Germinal center (tissue), 1 donor: ENCODE data around the gene EPS8.

Experiments
- DNase-seq: peaks from one replicate; pipeline ENCODE4 v3.0.0; 2012; ENCODE audit warnings: mixed read lengths, low spot score

EPS8 gene

DNA sequence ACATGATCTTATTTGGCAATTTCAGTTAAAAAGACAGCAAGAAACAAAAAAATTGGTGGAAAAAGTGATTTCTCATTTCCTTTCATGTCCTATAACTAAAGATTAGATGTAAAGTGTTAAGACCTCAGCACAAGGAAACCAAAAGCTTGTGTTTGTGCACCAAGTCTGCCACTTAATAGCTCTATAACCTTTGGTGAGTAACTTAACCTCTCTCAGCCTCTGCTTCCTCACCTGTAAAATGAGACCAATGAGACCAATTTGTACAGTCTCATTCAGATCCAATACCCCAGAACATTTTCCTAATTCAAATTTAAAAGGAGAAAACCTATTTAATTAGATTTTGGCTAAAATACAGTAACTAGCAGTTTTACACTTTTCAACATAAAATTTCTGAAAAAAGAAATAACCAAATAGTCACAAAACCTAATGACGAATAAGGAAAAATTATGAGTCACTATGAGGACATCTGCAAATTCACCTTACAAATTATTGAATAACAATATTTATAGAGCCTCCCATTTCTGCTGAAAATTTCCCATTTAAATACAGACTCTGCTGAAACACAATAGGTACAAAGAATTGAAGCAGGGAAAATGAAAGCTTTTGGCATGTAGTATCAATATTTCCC lies 71.1 kb downstream of the EPS8 start:
- DNase-seq, result no peak

DNA sequence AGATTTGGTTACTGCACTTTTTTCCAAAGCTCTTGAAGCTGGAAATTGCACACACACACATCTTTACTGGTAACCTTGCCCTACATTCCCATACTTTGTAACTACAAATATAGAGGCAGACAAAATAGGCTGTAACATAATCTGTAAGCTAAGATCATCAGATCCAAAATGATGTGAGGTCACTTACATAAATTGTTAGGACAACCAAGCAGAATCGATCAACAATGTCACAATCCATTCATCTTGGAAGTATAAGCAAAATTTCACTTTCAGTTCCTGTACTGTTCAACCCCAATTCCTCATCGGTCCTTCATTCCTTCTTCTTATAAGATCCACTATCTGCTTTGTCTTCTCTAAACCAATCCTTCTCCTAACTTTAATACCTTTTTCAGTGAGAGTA lies 72.6 kb downstream of the EPS8 start:
- DNase-seq, result no peak

DNA sequence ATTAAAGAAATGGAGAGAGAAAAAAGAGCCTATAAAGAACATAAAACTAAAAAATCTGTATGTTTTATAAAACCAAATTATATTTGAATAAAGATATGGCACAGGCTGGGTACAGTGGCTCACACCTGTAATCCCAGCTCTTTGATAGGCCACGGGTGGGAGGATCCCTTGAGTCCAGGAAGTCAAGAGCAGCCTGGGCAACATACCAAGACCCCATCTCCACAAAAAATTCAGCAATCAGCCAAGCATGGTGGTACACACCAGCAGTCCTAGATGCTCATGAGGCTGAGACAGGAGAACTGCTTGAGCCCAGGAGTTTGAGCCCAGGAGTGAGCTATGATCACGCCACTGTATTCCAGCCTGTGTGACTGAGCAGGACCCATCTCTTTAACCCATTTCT lies 74.9 kb downstream of the EPS8 start:
- DNase-seq, result no peak

DNA sequence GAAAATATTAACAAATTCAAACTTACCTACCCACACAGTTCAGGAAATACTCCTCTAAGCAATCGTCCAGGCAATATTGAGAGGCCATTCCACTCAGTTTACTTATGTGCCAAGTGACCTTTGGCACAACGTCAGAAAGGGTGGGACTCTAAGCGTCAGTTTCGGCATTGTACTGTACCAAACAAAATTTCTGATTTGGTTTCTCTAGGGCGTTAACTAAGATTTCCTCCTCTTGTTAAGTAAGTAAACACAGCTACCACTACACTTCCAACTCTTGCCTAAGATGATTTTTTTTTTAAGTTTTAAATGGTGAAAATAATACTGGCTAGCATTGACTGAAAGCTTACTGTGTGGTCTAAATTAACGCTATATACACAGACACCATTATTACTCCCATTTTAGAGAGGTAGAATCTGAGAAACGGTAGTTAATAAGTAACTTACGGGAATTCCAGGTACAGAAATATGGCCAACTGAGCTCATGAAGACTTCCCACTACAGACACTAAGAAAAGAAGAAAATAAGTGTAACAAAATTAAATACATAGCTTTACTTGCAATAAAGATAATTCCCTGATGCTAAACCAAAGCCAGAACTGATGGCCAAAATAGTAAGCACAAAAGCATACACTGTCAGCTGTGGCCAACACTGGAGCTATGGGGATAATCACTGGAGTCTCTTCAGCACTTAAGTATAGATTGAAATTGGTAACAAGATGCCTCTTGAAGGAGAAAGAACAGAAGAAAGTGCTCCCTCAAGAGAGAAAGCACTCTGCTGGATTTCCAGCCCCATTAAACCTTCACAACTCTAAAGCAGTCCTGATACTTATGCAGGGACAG lies 76.1 kb downstream of the EPS8 start:
- DNase-seq, result no peak

- no peak for DNase-seq
These were observed 77.0 kb downstream of the EPS8 start for GRCh38 chr12:15712160-15712559.

GRCh38 chr12:15710860-15711510 lies 78.2 kb downstream of the EPS8 start:
- DNase-seq, result no peak

DNA sequence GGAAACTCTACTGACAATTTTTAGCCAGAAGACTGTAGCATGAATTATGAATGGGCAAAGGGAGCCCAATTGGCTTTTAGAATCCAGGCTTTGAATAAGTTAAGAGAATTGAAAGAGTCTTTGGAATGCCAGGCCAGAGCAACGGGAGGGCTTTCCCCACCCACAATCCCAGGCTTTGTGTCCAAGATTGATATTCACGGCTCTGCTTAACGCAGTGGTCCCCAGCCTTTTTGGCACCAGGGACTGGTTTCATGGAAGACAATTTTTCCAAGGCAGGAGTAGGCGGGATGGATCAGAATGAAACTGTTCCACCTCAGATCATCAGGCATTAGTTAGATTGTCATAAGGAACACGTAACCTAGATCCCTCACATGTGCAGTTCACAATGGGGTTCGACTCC lies 79.6 kb downstream of the EPS8 start:
- DNase-seq, result no peak

DNA sequence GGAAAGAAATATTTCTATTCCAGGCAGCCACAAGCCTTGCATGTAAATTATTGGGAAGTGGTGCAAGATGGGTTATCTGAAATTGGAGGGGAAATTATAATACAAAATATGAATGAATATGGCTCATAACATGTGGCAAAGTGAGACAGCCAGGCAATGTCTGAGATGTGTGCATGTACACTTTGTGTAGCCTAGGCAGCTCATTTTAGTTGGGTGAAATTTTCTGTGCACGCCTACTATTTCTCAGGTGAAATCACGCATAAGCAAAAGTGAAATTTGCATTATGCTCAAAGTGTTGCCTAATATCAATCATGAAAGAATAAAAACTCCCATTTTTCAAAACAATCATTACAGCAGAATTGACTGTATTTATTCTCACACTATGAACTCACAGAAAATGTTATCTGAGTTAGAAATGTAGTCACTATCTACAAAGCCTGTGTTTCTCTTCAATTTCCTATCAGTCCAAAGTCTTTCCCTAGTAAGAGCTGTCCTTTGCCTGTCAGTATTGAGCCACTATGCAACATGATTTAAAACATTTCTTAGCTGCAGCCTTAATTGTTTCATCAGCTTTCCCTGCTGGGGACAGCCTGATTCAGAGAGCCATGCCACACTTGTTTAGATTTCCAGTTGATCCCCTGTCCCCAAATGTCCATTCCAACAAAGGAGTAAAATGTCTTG lies 80.7 kb downstream of the EPS8 start:
- DNase-seq, result no peak

GRCh38 chr12:15707516-15708199 lies 81.5 kb downstream of the EPS8 start:
- DNase-seq, result no peak

DNA sequence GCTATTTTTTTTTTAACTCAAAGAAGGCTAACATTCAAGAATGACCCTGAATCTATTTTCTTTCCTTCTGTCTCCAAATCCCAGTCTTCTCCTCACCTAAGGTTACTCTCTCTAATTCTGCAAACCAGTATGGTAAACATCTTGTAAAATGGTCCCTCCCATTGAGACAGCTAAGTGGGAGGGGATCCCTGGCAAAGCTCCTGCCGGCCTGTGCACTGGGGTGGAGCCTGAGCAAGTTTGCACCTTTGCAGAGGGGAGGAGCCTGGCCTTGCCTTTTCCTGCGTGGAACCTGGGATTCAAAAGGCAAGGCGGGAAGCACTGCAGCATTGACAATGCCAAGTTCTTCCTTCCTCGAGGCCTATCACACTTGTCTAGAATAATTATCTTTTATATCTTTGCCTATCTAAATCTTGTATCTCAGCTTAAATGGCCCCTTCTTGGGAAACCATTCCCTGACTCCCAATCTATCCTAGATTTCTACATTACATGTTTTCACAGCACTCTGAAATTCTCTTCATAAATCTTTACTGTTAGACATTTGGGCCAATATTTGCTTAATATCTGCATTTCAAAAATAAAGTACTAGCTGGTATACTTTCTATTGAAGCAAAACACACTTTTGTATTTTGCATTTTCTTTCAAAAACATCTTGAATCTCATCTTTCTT lies 83.0 kb downstream of the EPS8 start:
- DNase-seq, result no peak

- DNase-seq, result no peak
These were observed 83.6 kb downstream of the EPS8 start for GRCh38 chr12:15705606-15706005.

DNA sequence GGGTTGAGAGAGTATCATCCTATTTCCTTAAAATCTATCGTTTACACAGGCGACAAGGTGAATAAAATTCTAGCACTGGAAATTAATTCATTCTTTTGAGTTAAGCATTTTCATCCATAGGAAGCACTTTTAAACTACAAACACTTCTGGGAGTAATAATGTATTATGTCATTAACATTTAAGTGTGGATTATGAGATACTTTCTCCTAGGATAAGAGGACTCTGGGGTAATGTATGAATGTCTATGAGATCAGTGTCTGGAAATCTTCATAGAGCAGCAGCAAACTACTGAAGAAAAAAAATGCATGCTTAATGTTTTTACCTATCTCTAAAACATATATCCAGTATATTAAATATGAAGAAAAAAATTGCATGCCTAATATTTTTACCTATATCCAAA lies 86.9 kb downstream of the EPS8 start:
- DNase-seq, result no peak

DNA sequence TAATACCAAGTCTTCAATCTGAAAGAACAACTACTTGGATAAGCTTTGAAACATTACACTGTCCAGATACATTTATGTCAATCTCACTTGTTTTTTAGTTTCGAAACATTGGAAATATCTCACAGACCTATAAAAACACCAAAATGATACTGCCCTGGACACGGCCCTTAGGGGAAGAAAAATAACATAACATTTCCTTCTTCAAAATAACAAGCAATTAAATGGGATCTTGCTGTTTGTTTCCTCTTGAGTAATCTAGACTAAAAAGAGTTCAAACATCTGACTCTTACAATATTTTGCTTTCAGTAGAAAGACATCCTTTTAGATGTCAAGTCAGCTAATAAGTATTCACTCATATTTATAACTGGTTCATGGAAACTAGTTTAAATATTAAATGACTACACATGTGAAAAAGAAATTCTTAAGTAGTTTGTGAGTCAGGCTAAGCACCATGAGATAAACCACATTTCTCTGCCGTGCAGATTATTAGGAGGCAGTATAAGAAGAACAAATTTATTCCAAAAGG lies 87.5 kb downstream of the EPS8 start:
- no peak for DNase-seq

- no peak for DNase-seq
These were observed 88.0 kb downstream of the EPS8 start for GRCh38 chr12:15701206-15701605.

DNA sequence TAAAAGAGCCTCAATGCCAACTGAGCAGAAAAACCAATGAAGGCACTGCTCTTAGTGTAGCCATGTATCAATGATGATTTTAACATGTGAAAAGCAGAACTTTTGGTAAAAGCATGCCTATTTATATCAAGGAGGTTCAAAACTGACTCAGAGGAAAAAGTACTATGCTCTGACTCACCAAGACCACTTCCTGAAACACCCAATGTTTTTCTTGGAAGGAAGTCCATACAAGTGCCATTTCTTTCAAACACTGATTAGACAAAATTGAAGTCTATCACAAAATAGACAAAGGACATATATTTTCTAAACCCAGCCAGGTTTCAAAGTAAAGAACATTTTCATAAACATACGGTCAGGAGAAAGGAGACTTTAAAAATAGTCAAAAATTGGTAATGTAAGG lies 88.6 kb downstream of the EPS8 start:
- no peak for DNase-seq

- DNase-seq, result no peak
These were observed 89.3 kb downstream of the EPS8 start for GRCh38 chr12:15699886-15700285.

DNA sequence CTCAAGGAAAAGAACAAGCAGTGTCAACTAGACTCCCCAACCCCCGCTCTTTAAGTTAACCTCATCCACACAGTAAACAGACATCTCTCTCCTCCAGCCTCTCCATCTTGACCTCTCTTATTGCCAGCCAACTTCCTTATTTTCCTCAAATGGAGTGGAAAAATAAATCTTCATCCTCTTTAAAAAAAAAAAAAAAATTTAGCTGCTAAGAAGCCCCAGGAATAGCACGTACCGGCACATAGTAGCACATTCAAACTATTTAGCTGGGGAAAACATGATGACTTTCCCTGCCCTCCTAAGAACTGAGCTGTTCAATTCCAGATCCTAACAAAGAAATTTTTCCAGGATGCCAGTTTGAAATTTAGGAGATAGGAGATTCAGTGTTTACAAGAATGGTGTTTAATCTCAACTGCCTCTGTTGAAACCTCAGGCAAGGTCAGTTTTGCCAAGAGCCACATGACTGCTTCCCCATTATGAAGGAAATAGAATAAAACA lies 90.8 kb downstream of the EPS8 start:
- DNase-seq, result no peak

DNA sequence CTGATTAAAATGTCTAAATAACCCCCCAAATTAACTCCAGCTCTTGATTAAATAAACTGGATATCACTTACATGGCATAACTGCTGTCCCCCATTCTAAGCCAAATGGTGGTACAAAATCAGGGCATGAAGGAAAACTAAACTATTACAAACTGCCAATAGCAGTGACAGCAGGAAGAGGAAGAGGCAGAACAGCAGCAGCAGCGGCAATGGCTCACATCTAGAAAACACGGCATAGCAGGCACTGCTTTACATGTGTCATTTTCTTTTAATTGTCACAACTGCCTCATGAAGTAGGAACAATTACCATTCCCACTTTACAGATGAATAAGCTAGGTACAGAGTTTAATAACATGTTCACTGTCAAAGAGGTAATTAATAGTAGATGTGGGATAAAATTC lies 92.0 kb downstream of the EPS8 start:
- DNase-seq, result no peak

DNA sequence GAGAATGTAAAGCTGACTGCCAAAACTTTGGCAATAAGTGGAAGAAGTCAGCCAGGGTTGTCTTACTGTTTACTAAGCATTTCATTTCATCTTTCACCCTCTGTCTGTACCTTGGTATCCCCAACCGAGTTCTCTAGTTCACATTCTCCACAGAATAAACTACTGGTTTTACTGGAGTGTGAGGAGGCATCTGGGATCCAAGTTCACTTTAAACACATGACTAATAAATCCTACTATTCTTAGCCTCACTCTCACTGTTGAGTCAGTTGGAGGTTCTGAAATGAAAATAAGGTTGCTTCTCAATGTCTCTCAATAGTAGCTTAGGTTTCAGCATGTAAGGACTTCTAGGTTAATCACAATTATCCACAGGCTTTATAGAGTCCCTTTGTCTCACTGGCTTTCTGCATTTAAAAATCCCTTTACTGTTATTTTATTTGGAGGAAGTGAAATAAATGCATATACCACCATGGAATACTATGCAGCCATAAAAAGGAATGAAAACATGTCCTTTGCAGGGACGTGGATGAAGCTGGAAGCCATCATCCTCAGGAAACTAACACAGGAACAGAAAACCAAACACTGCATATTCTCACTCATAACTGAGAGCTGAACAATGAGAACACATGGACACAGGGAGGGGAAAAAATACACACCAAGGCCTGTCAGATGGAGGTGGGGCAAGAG lies 95.8 kb downstream of the EPS8 start:
- no peak for DNase-seq

DNA sequence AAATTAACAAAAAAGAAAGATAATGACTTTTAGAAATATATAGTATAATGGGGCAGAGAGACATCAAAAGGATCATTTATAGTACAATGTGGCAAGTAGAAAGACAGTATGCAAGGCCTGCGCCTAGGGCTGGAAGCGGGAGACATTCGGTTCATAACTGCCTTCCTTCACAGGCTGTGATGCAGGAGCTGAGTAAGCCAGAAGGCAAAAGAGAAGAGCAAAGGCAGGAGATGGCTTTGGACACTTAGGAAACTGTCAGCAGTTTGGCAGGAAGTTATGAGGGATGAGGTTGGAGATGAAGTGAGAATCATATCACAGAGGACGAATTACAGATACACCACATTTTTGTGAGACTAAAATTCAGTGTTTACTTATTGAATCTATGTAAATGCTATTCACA lies 97.8 kb downstream of the EPS8 start:
- DNase-seq, result no peak

GRCh38 chr12:15690320-15690719 lies 98.9 kb downstream of the EPS8 start:
- no peak for DNase-seq
